Stimulated activated CD4-positive, alpha-beta T cell treated with anti-CD3 and anti-CD28 coated beads, Interleukin-15, amount 100 ng/mL, for 1 hour (primary cell): ENCODE results near the gene TOM1L2.

Experiments used
- DNase-seq, 2 donors: peaks; one replicate each; pipeline ENCODE4 v3.0.0-alpha.2; 2020; ENCODE audit warnings: low read depth in 1 of 2, low spot score in 1 of 2

TOM1L2 gene

GRCh38 chr17:17972126-17972951 is at the start of gene TOM1L2, which contains the start of gene DRC3:
TOM1L2 (minus strand) TSS chr17:17972400; CDS start chr17:17972313, 87 bp downstream.
DRC3 (plus strand) TSS chr17:17972862; CDS start chr17:17977599, 4,737 bp downstream.
- peak; percentile 99 to 100 for DNase-seq

- no peak for DNase-seq
Observed at GRCh38 chr17:18021372-18021771, 49.2 kb upstream of the TOM1L2 start.

GRCh38 chr17:18020971-18021370 is 48.8 kb upstream of the TOM1L2 start:
- no peak for DNase-seq

DNA sequence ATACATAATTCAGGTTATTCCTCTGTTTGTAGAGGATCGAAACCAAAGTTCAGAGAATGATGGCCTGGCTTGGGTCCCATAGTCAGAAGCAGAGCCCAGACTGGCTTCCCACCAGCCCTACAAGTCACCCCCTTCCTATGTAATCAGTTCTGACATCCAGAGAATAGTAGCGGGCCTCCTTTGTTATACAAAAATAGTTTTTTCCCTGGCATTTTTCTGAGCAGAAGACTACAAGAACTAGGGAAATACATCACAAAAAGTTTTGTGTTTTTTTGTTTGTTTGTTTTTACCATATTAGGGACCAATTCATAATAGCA is 47.6 kb upstream of the TOM1L2 start:
- no peak for DNase-seq

GRCh38 chr17:18018411-18018921 is 46.3 kb upstream of the TOM1L2 start:
- no peak for DNase-seq

- no peak for DNase-seq
Observed at GRCh38 chr17:18017958-18018357, 45.8 kb upstream of the TOM1L2 start.

DNA sequence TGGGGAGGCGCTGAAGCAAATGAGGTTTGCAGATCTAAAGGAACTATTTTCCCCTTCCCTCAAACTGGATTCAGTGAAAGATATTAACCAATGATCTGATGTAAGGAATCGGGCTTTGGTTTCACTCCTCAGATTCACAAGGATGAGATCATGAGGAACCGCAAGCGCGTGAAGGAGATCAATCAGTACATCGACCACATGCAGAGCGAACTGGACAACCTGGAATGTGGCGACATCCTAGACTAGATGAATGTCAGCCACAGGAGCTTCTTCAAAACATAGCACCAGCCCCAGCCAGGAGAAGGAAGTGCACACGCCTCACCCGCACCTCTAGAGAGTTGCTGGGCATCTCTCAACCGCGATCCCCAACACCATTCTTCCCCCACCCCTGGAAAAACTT is 44.2 kb upstream of the TOM1L2 start:
- no peak for DNase-seq

DNA sequence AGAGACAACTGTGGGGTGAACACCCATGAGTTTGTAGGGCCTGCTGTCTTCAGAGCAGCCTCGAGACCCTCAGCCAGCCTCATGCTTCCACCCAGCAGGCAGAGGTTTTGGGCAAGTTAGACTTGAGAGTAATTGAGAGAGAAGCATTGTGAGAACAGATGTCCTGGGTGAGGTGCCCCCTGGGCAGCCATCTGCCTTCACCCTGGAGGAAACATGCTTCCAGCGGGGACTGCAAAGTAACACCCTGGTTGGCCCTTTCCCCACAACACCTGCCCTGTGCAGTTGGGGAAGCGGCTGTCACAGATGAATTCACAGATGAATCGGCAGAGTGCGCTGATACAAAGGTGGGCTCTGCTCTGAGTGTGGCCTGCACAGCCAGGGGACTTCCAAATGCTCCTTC is 43.4 kb upstream of the TOM1L2 start:
- no peak for DNase-seq

DNA sequence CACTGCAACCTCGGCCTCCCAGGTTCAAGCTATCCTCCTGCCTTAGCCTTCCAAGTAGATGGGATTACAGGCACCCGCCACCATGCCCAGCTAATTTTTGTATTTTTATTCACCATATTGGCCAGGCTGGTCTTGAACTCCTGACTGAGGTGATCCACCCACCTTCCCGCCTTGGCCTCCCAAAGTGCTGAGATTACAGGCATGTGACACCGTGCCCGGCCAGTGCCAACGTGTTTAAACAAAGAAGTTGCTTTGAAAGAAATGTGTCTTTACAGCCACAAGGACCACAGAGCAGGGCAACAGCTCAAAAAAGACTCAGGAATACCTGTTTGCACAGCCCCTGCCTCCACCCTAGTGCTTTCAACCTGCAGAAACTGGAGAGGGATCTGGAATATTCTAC is 41.8 kb upstream of the TOM1L2 start:
- no peak for DNase-seq

DNA sequence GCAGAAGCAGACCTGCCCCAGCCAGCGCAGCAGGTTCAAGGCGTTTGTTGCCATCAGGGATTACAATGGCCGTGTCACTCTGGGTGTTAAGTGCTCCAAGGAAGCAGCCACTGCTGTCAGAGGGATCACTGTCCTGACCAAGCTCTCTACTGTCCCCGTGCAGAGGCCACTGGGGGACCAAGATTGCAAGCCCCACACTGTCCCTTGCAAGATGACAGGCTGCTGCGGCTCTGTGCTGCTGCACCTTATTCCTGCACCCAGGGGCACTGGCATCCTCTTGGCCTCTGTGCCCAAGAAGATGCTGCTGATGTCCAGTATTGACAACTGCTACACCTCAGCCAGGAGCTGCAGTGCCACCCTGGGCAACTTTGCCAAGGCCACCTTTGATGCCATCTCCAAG is 39.1 kb upstream of the TOM1L2 start:
- no peak for DNase-seq

GRCh38 chr17:18009609-18010420 is 37.6 kb upstream of the TOM1L2 start:
- no peak for DNase-seq

GRCh38 chr17:18008496-18009268 is 36.5 kb upstream of the TOM1L2 start:
- no peak for DNase-seq

GRCh38 chr17:18006495-18007239 is 34.5 kb upstream of the TOM1L2 start:
- no peak for DNase-seq

GRCh38 chr17:18005496-18005895 is 33.3 kb upstream of the TOM1L2 start:
- no peak for DNase-seq

GRCh38 chr17:18004884-18005305 is 32.7 kb upstream of the TOM1L2 start:
- DNase-seq, result no peak

- no peak for DNase-seq
Observed at GRCh38 chr17:18004345-18004744, 32.1 kb upstream of the TOM1L2 start.

DNA sequence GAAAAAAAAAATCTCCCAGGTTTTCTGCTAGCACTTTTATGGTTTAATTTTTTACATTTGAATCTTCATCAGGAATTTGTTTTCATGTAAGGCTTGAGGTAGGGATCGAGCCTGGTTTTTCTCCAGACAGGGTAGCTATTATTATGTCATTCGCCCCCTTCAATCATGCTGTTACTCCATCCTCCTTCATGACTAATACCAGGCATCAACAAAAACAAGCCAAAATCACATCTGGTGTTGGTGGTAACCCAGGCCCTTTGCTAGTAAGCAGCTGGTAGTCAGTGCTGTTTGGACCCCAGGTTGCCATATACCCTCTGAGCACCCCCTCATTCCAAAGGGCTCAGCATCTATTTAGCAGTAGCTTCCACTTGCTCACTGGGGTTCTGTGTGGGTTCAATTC is 30.0 kb upstream of the TOM1L2 start:
- no peak for DNase-seq

GRCh38 chr17:18000030-18000408 is 27.8 kb upstream of the TOM1L2 start:
- DNase-seq, result no peak

DNA sequence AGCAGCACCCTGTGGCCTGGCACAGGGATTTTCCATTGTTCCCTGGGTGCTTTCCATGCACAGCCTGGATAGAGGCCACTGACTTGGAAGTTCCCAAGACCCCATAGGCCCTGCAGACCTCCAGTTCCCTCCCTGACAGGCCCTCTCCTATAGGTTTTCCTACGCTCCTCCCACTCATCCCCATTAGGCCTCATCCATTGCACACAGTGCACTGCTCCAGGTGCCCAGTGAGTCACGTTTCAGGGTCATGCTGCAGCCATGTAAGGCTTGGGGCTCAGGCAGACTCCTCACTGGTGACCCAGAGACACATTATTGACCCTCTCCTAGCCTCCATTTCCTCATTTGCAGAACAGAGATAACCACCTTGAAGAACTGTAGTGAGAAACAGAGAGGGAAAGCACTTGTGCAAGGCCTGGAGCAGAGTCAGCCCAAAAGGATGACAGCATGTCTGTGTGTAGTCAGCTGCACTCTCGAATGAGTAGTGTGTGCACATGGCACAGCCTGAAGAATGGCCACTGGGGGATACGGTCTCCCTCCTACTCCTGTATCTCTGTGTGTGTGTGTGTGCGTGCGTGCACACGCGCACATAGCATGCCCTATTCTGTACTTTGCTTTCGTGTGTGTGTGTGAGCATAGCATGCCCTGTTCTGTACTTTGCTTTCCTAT is 27.3 kb upstream of the TOM1L2 start:
- DNase-seq, result no peak

DNA sequence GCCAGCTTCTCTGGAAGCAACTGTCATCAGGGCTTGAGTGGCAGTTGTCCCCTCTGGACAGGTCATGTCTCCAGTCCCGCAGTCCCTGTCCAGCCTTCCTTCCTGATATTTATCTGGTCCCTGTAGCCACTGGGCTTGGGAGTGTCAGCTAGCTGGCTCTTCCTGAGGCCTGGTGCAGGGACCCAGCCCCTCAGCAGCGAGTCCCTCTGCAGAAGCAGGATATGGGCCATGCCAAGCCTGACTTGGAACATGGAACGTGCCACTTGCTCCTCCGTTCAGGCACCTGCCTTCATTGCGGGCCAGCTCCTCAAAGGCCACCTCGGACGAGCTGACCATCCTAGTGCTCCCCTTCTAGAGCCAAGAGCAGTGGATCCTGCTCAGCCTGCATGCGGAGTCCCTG is 26.7 kb upstream of the TOM1L2 start:
- no peak for DNase-seq
